Measurements from ENCODE around the gene RBM14. TPM values are rescaled to one million over a fixed set of nuclear protein-coding genes. Genes with fewer than 3 reads are reported as not detected.

Gene RBM14
- total and polyA plus RNA-seq, 9 of the 15 experiments (the other 6 are each of a cell fraction or from before 2014, with no cell fraction given): 5.5 to 131 (median 42.6) TPM

DNA sequence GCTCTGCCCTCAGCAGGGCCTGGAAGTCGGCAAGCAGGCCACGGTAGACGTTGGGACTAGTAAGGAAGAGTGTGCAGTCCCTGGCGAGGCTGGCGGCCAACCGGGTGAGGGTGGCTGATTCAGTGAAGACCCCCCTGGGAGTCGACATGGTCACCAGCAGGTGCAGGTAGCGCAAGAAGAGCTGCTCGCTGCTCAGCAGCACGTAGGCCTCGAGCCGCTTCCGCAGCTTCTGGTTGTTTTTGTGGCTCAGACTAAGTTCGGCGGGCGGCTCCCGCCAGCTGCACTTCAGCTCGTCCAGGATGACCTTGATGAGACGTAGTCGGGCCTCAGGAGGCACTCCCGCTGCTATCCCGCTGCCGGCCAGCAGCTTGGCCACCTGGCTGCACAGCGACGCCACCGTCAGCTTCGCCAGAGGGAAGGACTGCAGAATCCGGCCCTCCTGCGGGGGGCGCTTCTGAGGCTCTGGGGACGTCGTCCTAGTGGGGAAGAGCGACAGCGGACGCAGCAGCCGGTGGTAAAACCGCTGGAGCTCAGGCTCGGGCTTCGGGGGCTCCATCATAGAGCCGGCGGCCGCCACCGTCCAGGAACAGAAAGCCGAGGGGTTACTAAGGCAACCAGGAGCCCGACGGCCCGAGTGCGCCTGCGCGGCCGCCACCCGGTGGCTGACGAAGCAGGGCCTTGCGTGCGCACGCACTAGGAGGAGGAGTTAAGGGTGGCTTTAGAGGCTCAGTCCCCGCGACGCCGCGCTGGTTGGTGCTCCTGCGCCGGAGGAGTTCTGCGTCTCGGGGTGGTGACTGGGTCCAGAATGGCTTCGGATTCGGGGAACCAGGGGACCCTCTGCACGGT is 23.8 kb upstream of the RBM14 start, which contains the start of the genes CCDC87 and CCS (continued):
- TF ChIP-seq ETS2 (tag; IDR thresholded peaks at IDR 0.05; ENCODE audit: borderline replicate concordance, poor library complexity, severe bottlenecking) (no peak), RB1 (IDR thresholded peaks at IDR 0.05; ENCODE audit: low read depth) (peak; percentile 81), NBN (IDR thresholded peaks at IDR 0.05; ENCODE audit: low read depth) (peak; percentile 25; the same call in 1 of the 2 replicates), MBD2 (IDR thresholded peaks at IDR 0.05; ENCODE audit: borderline replicate concordance, low read depth) (0 out of 2 replicates have a peak, but pooled peaks have one; percentile 10), ZNF76 (CRISPR knock-in tag; IDR thresholded peaks at IDR 0.05; ENCODE audit: borderline replicate concordance) (0 out of 2 replicates have a peak, but pooled peaks have one; percentile 60), RBM25 (IDR thresholded peaks at IDR 0.05; ENCODE audit: low read depth, low read length, severe bottlenecking) (no peak), PML (IDR thresholded peaks at IDR 0.05; ENCODE audit: low read length) (peak; percentile 66; the same call in 1 of the 2 replicates), SPI1 (IDR thresholded peaks at IDR 0.05; ENCODE audit: borderline replicate concordance, low read depth, low read length) (no peak), MYC (IDR thresholded peaks at IDR 0.05; ENCODE audit: low read depth, low read length) (no peak), MYC (CRISPR knock-in tag; IDR thresholded peaks at IDR 0.05; ENCODE audit: borderline replicate concordance, low read depth) (no peak), ESRRA (IDR thresholded peaks at IDR 0.05; ENCODE audit: borderline replicate concordance, low read depth) (peak; percentile 98), GATAD2A (IDR thresholded peaks at IDR 0.05) (no peak), BCOR (IDR thresholded peaks at IDR 0.05) (0 out of 2 replicates have a peak, but pooled peaks have one; percentile 7), NR2C1 (IDR thresholded peaks at IDR 0.05) (no peak), NR2C1 (tag; IDR thresholded peaks at IDR 0.05) (peak; percentile 52; the same call in 1 of the 2 replicates), NCOA6 (IDR thresholded peaks at IDR 0.05) (peak; percentile 95), E4F1 (CRISPR knock-in tag; IDR thresholded peaks at IDR 0.05; ENCODE audit: borderline replicate concordance) (no peak), CXXC5 (CRISPR knock-in tag; IDR thresholded peaks at IDR 0.05) (peak; percentile 80)
- TF ChIP-seq, protein P1, sequence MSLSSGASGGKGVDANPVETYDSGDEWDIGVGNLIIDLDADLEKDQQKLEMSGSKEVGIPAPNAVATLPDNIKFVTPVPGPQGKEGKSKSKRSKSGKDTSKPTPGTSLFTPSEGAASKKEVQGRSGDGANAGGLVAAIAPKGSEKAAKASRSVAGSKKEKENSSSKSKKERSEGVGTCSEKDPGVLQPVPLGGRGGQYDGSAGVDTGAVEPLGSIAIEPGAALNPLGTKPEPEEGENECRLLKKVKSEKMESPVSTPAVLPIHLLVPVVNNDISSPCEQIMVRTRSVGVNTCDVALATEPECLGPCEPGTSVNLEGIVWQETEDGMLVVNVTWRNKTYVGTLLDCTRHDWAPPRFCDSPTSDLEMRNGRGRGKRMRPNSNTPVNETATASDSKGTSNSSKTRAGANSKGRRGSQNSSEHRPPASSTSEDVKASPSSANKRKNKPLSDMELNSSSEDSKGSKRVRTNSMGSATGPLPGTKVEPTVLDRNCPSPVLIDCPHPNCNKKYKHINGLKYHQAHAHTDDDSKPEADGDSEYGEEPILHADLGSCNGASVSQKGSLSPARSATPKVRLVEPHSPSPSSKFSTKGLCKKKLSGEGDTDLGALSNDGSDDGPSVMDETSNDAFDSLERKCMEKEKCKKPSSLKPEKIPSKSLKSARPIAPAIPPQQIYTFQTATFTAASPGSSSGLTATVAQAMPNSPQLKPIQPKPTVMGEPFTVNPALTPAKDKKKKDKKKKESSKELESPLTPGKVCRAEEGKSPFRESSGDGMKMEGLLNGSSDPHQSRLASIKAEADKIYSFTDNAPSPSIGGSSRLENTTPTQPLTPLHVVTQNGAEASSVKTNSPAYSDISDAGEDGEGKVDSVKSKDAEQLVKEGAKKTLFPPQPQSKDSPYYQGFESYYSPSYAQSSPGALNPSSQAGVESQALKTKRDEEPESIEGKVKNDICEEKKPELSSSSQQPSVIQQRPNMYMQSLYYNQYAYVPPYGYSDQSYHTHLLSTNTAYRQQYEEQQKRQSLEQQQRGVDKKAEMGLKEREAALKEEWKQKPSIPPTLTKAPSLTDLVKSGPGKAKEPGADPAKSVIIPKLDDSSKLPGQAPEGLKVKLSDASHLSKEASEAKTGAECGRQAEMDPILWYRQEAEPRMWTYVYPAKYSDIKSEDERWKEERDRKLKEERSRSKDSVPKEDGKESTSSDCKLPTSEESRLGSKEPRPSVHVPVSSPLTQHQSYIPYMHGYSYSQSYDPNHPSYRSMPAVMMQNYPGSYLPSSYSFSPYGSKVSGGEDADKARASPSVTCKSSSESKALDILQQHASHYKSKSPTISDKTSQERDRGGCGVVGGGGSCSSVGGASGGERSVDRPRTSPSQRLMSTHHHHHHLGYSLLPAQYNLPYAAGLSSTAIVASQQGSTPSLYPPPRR (CRISPR knock-in tag; IDR thresholded peaks at IDR 0.05; ENCODE audit: borderline replicate concordance): no peak

All from K562 (cell line).